NCI-H510A (cell line): ENCODE results near the gene KDELR3.

Experiments used
- DNase-seq: peaks from one replicate; lab custom pipeline; 2025; lab: John Stamatoyannopoulos, UW

KDELR3 gene

DNA sequence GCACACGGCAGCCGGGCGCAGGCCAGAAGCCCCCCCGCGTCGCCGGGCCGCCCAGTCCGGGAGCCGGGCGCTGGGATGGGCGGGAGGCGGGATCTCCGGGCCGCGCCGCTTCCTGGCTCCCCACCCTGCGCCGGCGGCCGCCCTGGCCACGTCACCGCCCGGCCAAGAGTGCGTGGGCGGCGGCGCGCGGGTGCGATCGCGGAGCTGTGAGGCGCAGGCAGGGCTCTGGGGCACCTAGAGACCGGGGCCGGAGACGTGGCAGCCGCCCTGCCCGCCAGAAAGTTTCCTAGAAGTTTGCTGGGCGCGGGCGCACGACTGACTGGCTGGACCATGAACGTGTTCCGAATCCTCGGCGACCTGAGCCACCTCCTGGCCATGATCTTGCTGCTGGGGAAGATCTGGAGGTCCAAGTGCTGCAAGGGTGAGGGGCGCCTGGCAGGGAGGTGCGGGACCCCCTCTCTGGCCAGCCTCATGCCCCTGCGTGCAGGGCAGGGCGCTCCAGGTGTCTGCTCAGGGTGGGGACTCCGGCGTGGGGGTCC lies at the start of gene KDELR3:
TSS of gene KDELR3 (plus strand) at position 193 of the 539 bp plus-strand sequence. CDS start at position 331, 138 bp downstream.
- DNase-seq = no peak

DNA sequence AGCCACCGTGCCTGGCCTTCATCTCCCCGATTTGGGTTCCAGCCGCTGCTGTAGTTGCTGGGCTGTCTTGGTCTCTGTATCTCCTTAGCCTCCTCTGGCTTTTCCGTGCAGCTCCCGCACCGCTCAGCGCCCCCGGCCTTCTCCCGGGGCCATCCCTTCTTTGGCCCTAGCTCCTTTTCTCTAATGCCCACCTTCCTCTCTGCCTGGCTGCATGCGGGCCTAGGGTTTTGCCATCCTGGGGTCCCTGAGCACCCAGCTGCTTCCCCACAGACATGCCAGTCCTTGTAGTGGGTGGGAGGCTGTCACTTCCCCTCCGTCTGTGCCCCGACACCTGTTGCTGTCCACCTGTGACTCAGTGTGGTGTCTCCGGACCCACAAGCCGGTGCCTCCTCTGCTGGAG lies 49.3 kb upstream of the KDELR3 start:
- no peak for DNase-seq

DNA sequence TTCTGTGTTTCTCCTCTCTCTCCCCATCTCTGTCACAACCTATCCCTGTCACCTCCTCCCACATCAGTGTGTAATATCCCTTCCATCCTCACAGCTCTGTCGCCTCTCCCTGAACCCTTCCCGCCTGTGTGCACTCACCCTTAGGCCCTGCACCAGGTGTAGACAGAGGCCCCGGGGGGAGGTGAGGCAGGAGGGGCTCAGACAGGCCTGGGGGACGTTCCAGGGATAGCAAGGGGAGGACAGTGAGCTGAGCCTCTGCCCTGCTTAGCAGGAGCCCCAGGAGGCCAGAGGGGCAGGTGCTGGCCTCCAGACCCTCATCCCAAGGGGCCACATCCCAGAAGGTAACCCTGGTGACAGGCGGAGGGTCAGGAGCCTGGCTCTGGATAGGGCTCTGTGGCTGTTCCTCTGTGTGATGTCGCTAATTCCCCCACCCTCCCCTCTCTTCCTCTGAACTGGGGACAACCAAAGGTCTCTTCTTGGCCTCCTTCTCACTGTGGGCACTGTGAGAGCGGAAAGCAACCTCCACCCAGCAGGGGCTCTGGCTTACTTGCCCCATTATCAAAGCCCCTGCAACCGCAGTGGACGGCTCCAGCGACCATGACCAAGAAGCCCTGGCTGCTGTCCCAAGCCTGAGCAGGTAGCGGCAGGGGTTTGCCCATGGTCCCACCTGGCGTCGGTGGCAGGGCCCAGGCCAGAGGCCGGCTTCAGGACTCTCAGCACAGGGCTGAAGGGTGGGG lies 48.6 kb upstream of the KDELR3 start:
- no peak for DNase-seq

DNA sequence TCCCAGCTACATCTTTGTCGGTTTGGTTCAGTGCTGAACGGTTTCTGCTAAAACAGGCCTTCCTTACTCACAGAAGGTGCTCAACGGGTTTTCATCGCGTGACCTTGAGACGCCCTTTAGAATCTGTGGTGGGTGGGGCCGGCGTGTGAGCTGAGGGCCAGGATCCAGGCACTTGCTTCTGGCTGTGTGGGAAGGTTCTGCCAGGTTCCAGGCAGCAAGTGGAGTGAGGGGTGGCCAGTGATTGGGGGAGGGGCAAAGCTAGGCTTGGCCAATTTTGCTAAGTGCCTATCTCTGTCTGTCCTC lies 48.1 kb upstream of the KDELR3 start:
- DNase-seq = no peak

DNA sequence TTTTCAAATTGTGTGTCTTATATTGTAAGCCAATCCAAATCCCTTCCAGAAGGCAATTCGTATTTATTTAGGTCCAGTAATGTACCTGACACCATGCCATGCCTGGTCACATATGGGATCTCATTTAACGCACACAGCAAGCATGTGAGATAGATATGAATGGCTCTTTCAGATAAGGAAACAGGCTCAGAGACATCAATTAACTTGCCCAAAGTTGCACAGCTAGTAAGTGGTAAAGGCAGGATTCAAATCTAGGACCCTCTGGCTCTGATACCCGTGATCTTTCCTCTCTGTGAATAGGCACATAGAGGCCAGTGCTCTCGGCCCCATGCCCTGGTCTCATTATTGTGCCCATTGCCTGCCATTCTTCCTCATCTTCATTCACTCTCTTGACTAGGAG lies 47.2 kb upstream of the KDELR3 start:
- no peak for DNase-seq

DNA sequence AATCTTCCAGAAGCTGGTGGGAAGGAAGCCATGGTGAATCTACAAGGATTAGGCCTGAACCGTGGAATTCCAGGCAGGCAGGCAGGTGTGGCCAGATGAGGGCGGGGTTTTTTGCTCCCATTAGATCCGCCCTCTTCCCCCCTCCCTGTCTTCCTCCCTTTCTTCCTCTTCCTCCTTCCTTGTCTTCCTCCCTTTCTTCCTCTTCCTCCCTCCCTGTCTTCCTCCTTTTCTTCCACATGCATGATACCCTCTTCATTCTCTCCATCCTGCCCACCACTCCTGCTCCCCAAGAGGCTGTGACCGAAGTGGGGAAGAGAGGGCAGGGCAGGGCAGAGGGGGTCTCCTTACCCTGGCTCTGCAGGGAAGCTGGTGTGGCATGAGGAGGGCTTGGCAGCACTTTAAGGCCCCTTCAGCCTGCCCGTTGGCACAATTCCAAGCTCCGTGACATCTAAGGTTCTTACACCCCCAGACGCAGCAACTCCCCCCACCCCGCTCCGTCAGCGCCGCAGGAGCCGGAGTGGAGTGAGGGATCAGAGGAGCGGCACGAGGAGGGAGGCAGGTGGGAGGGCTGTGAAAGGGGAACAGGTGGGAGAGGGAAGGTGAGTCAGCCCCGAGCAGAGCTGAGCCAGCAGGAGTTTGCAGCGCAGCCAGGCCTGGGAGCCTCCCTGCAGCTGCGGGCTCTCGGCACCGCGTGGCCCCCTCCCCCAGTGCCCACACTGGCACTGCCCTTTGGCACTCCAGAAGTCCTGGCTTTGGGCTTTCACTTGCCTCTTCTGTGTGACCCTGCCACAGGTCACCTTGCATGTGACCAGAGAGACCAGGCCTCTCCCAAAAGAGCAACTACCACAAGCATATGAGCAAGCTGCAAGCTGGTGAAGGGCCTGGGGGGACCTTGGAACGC lies 45.0 kb upstream of the KDELR3 start:
- DNase-seq = no peak

DNA sequence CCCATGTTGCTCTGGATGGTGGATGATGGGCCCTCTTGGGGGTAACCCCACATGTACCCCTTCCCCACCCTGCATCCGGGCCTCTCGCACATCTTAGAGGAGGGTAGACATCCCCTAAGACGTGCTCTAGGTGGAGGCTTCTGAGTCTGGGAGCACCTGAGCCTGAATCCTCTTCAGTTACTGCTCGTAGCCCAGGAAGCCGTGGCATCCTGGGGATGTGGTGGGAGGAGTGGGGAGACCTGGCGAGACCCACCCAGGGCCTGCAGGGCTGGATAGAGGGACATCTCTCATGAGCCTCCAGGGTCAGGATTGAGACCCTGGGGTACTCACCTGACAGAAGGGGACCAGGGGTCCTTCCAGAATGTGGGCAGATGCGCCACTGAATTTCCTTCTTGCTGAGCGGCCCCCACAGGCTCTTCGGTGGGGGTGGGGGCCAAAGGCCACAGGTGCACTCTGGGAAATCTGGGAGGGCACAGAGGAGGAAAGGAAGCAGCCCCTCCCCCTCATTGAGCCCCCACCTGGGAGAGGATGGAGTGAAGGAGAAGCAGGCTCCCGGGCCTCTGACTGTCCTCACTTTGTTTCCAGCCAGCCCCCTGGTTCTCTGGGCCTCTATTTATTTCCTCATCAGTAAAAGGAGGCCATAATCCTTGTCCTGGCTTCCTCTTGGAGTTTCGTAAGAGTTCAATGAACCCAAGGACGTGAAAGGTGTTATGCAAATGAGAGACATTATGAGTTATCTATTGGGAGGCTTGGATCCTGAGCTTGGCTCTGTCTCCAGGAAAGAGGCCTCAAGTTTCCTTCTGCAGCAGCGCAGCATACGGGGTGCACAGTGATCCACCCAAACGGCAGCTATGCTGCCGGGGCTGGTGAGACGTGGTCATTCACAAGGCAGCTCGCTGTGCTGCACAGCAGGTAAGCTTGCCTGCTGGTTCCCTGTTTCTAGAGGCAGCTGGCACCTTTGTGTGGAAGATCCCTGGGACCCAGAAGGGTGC lies 44.1 kb upstream of the KDELR3 start:
- DNase-seq = no peak

DNA sequence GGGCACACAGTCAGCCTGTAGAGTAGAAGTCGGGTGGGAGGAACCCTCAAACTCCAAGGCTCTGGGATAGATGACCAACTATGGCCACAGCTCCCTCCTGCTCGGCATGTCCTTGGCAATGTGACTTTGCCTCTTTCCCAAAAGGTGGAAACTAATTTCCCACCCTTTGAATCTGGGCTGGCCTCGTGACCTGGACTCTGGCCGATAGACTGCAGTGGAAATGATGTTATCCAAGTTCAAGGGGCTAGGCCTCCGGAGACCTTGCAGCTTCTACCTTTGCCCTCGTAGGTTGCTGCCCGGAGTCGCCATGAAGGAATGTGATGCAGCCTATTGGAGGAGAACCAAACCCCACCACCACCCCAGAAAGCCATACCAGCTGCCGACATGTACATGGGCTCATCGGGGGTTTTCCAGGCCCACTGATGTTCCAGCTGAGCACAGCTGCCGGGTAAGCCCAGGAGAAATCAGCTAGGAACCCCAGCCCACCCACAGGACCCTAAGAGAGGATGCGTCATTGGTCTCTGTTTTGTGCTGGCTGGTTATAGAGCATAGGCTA lies 43.3 kb upstream of the KDELR3 start:
- DNase-seq = no peak

DNA sequence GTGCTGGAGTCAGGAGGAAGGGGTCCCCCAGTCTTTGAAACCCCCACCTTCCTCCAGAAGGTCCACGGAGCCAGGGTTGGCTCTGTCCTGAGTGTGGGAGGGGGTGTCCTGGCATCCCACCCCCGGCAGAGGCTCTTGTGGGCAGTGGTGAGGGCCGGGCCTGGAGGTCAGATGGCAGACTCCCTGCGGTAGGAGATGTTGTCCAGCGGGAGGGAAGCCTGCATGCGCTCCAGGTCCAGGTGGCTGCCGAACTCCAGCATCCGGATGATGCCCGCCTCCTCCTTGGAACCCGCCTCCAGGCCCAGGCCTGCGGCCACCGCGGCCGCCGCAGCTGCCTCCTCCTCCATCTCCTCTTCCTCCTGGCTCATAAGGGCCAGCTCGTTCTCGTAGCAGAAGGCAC lies 41.3 kb upstream of the KDELR3 start:
- no peak for DNase-seq

DNA sequence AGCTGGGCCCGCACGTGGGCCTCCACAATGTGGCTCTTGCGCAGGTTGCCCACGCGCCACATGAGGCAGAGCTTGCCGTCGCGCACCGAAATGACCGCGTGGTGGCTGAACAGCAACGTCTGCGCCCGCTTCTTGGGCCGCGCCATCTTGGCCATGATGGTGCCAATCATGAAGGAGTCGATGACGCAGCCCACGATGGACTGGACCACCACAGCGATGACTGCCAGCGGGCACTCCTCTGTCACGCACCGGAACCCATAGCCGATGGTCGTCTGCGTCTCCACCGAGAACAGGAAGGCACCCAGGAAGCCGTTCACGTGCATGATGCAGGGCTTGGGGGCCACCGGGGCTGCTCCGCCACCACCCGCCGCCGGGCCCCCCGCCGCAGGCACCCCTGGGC lies 40.4 kb upstream of the KDELR3 start:
- no peak for DNase-seq

DNA sequence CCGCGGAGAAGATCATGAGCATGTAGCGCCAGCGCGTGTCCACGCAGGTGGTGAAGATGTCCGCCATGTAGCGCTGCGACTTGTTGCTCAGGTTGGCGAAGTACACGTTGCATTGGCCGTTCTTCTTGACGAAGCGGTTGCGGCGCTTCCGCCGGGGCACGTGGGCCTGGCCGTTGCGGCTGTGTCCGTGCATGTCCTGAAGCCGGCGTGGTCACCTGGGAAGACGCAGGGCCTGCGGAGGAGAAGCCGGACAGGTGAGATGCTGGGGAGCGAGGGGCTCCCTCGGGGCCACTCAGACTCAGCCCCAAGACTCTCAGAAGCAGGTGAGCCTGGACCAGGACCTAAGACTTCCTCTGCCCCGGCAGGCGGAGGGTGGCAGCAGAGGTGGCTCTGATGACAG lies 40.0 kb upstream of the KDELR3 start:
- DNase-seq = no peak

DNA sequence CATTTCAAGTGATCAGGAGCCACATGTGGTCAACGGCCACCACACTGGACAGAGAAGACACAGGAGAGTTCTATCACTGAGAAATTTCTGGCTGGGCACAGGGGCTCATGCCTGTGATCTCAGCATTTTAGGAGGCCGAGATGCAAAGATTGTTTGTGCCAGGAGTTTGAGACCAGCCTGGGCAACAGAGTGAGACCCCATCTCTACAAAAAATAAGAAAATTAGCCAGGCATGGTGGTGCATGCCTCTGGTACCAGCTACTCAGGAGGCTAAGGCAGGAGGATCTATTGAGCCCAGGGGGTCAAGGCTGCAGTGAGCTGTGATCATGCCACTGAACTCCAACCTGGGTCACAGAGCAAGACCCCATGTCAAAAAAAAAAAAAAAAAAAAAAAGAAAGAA lies 39.2 kb upstream of the KDELR3 start:
- DNase-seq = no peak

DNA sequence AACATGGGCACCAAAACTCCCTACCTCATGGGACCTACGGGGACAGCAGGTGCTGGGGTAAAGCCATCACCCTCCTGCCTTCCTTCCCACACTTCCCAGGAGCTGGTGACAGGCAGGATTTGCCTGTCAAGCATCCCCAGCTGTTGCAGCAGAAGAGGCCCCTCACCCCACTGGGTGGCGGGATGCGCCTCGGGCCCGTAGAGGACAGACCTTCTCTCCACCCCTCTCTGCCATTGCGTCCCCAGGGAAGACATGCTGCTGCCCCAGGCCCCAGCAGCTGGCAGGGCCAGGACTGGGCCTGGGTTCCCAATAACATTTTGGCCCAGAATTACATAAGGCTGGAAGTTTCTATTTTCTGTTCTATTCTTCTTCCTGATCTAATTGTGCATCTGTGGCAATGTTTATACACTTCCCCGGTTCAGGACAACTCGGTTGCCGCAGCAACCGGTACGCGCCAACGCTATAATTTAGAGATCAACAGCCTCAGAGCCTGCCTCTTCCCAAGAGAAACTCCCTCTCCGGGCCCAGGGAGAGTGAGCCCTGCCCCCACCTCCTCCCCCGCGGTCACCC lies 38.3 kb upstream of the KDELR3 start:
- no peak for DNase-seq

DNA sequence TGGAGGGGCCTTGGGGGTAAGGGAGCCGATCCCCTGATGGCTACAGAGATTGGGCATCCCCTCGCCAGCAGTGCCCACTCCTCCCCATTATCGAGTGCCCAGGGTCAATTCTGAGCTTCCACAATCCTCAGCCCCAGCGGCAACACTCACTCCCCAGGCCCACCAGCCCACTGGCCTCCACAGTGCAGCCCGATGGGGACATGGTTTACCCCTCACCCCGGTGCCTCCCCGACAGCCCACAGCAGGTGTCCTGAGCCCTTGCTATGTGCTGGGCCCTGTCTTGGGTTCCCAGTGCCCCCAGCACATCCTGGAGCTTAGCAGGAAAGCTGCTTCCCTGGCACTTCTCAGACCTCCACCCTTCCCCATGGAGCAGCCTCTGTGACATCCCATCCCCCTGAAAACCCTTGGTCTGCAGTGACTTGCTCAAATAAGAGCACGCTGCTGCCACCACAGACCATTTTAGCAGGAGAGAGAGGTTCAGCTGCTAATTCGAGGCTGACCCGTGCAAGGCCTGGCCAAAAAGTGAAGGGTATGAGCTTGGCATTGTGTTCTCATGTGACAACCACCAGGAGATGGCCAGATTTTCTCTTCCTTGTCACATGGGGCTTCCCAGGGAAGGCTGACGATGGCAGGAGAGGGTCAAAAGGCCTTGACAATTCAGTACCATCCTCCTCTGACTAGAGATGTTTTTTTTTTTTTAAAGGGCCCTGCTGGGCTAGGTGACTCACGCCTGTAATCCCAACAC lies 36.5 kb upstream of the KDELR3 start:
- DNase-seq = no peak

DNA sequence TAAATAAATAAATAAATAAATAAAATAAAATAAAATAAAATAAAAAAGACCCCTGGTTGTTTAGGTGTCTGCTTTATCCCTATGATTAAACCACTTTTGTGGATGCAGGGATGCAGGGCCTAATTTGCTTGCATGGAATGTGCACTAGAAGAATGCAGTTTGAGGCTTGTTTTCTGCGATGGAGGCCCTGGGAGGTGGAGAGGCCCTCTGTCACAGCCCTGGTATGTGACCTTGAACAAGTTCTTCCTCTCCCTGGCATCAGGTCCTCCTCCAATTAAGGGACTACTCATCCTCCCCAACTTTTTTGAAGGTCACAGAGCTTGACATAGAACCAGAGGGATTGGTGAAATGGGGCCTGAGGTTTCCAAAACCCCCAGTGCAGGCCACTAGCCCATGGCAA lies 35.6 kb upstream of the KDELR3 start:
- no peak for DNase-seq

DNA sequence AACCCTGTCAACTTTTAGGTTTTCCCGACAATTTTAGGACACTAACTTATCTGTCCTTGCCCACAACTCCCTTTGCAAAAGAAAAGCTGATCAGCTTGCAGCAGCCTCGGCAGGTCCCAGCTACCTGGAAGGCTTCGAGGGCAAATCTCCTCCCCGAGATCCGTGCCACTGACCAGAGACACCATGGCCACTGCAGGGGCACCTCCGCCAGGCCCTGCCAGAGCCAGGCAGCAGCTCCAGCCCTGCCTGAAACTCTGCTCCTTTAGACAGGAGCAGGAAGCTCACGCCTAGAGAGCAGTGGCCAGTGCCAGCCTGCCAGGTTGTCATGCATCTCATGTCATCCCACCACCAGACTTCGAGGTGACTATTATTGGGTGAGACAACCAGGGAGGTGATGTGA lies 34.0 kb upstream of the KDELR3 start:
- no peak for DNase-seq

DNA sequence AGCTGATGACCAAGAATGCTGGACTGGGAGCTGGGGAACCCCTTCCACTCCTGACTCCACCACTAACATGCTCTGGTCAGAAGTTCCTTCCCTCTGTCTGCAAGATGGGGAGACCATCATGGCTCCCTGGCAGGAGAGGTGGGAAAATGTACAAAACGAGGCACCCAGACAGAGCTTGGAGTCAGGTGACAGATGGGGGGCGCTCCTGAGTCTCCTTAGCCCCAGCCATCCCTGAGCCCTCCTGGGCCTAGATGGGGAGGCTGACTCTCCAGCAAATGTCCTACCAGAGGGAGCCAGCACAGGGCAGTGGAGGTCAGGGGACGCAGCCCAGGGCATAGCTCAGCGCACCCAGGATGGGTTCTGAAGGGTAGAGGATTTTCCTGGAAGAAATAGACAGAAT lies 32.9 kb upstream of the KDELR3 start:
- DNase-seq = no peak

DNA sequence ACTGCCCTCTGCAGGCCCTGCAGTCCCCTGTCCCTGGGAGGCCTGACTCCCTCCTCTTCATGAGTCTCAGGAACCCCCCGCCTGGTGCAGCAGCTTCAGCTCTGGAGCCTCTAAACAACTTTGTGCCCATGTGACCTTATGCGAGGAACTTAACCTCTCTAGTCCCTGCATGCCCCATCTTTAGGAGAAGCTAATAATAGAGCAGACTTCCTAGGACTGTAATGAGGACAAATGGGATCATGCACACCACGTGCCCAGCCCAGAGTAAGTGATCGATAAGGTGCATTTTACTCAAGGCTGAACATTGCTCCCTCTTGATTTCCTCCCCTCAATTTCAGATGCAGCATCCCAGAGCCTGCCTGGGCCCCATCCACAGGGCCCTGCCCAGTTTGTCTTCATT lies 31.9 kb upstream of the KDELR3 start:
- DNase-seq = no peak

DNA sequence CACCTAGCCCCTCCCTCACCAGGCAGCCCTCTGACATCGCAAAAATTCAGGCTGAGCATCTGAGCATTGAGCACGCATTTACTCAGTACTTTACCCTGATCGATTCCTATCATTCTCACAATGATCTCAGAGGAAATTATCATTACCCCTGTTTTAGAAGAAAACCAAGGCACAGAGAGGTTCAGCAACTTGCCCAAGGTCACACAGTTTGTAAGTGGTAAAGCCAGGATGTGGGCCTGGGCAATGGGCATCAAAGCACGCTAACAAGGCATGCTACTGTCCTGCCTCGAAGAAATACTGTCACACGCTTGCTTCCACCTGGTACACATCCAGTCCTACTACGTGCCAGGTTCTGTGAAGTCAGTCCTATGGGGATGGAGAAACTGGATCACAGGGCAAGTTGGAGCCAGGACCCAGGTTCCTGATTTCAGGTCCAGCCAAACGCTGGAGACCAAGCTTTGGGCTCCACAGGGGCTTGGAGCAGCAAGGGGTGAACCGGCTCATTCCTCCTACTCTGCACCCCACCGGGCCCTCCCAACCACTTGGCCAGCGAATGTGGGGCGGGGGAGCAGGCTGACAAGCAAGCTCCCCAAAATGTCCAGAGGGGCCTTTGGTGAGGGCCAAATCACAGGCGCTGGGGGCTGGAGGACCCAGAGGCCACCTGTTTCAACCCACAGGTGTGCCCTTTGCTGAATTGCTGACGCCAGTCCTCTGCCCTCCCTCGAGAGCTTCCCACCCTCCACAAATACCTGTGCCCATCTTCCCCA lies 31.1 kb upstream of the KDELR3 start:
- DNase-seq = no peak

DNA sequence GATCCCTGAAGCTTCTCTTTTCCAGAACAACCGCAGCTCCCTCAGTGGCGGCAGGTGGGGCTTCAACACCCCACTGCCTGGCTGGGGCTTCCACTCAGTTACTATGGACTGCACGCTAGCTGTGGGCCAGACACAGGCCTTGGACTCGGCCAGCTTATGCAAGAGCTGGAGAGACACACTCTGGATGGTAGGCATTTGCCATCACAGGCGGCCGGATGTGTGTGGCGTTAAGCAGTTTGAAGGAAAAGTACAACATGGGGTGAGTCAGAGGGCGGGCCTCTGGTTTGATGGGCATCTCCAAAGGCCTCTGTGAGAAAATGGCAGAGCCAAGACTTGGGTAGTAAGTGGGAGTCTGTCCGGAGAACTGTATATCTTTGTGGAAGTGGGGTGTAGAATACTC lies 30.5 kb upstream of the KDELR3 start:
- no peak for DNase-seq
